Body of pancreas (tissue), 4 donors: ENCODE measurements around the gene EPM2A.

Experiments
- CTCF ChIP-seq, 7 experiments: fragments of 450-650 bp in 4 of 7; fragments of 200-600 bp in 3 of 7; sonication (generic) in 3 of 7; IDR thresholded peaks; one replicate each; pipeline ENCODE4 v1.5.1; 2016 to 2019; ENCODE audit warnings: antibody characterized with exemption in 7 of 7
- POLR2A ChIP-seq, 3 donors: fragments of 450-650 bp; IDR thresholded peaks; one replicate each; pipeline ENCODE4 v1.6.1; 2016; ENCODE audit warnings: antibody characterized with exemption in 3 of 3, mild to moderate bottlenecking in 2 of 3

- no peak for TF ChIP-seq CTCF (IDR thresholded peaks at IDR 0.05)
- no peak for TF ChIP-seq POLR2A (IDR thresholded peaks at IDR 0.05)
These were observed 74.6 kb downstream of the EPM2A start for GRCh38 chr6:145660676-145661075.
